Measurements from ENCODE around the gene SNX9.

- TF ChIP-seq CTCF (optimal IDR thresholded peaks at IDR 0.05 in 1 of 3, IDR thresholded peaks at IDR 0.05 in 1 of 3, conservative IDR thresholded peaks at IDR 0.05 in 1 of 3; ENCODE audit: extremely low read depth in 1 of 3, insufficient read depth in 2 of 3, low read length in 3 of 3) (no peak), EZH2 (IDR thresholded peaks at IDR 0.05; ENCODE audit: low read length) (no peak)
Observed at GRCh38 chr6:157787080-157787479, 36.0 kb upstream of the SNX9 start.
